ENCODE results near the gene ZNRF1.

GRCh38 chr16:75007443-75007842 is 8.6 kb downstream of the ZNRF1 start:
- TF ChIP-seq MYC (IDR thresholded peaks at IDR 0.05; ENCODE audit: low read depth, low read length) (no peak), CTCF (IDR thresholded peaks at IDR 0.05; ENCODE audit: low read depth, low read length) (no peak), MAX (IDR thresholded peaks at IDR 0.05; ENCODE audit: low read depth, low read length) (no peak)
